ENCODE measurements around the gene SRI.

Gene SRI

DNA sequence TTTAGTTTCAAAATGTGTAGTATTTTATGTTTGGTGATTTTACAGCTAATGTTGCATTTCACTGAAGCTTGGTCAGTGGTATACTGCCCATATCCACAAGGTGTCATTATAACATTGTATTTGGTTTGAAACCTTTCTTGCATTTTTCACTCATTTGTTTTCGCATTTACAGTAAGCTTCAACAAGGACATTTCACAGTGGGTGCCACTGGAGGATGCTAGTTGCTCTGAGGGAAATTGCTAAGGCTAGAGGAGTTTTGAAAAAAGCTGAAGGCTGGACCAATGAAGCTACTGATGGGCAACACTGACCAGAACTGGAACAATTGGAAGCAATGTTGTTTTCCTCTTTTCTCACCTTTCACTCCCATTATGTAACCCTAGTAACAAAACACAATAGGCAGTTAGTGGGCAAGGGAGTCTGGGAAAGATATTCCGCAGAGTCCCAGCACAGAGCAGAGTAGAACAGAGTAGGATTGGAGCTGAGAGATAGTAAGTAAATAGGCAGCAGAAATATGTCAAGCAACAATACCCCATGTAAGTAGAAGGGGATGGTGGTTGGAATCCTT lies 23.6 kb upstream of the SRI start:
- no peak overlapping the region for H3K27ac ChIP-seq
- no peak for TF ChIP-seq ZFX (IDR thresholded peaks at IDR 0.05)
- TF ChIP-seq, protein P1, sequence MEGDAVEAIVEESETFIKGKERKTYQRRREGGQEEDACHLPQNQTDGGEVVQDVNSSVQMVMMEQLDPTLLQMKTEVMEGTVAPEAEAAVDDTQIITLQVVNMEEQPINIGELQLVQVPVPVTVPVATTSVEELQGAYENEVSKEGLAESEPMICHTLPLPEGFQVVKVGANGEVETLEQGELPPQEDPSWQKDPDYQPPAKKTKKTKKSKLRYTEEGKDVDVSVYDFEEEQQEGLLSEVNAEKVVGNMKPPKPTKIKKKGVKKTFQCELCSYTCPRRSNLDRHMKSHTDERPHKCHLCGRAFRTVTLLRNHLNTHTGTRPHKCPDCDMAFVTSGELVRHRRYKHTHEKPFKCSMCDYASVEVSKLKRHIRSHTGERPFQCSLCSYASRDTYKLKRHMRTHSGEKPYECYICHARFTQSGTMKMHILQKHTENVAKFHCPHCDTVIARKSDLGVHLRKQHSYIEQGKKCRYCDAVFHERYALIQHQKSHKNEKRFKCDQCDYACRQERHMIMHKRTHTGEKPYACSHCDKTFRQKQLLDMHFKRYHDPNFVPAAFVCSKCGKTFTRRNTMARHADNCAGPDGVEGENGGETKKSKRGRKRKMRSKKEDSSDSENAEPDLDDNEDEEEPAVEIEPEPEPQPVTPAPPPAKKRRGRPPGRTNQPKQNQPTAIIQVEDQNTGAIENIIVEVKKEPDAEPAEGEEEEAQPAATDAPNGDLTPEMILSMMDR (conservative IDR thresholded peaks at IDR 0.05) = peak; percentile 95

DNA sequence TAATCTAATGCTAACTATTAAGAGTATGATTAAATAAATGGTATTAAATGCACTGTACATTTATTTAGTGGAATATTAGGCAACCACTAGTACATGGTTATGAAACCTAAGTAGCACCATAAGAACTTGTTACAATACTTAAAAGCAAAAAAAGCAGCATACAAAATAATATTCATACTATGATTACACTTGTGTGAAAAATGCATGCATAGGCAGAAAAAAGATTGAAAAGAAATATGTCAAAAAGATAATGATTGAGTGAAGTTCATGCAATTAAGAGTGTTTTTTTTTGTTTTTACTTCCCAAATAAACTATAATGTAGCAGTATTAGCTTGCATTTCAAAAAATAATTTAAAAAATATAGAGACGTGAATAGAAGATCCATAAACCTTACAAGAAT lies 20.0 kb upstream of the SRI start:
- TF ChIP-seq, protein P1 (conservative IDR thresholded peaks at IDR 0.05) = no peak
- TF ChIP-seq ZFX (IDR thresholded peaks at IDR 0.05) = no peak
- no peak overlapping the region for H3K27ac ChIP-seq

DNA sequence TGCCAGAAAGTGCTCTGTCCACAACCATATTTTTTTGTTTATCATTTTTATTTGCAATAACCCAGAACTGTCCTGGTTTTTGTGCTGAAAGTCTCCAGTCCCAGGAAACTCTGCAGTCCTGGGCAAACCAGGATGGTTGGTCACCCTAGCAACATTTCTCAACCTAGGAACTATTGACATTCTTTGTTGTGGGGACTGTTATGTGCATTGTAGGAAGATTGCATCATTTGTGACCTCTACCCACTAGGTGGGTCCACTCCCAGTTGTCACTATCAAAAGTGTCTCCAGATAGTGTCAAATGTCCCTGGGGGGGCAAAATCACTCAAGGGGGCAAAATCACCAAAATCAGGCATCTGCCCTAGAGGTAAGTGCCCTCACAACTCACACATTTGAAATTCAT lies 14.0 kb upstream of the SRI start:
- H3K27ac ChIP-seq = no peak overlapping the region
- no peak for TF ChIP-seq ZFX (IDR thresholded peaks at IDR 0.05)
- TF ChIP-seq, protein P1 (conservative IDR thresholded peaks at IDR 0.05) = no peak

DNA sequence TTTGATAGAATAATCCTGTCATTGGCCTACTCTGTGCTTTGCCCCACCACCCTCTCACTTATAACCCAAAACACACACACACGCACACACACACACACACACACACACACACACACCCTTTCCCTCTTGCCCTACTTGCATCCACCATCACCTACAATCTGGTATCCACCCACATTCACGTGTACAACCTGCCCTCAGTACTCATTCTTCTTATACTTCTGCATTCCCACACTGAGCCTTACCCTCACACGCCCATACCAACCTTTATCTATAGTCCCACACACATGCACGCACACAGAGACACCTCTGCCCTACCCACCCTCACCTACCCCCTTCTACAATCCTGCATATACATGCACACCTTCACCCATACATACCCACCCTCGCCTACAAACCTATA lies 10.8 kb upstream of the SRI start:
- H3K27ac ChIP-seq = no peak overlapping the region
- TF ChIP-seq, protein P1 (conservative IDR thresholded peaks at IDR 0.05) = no peak
- TF ChIP-seq ZFX (IDR thresholded peaks at IDR 0.05) = no peak

DNA sequence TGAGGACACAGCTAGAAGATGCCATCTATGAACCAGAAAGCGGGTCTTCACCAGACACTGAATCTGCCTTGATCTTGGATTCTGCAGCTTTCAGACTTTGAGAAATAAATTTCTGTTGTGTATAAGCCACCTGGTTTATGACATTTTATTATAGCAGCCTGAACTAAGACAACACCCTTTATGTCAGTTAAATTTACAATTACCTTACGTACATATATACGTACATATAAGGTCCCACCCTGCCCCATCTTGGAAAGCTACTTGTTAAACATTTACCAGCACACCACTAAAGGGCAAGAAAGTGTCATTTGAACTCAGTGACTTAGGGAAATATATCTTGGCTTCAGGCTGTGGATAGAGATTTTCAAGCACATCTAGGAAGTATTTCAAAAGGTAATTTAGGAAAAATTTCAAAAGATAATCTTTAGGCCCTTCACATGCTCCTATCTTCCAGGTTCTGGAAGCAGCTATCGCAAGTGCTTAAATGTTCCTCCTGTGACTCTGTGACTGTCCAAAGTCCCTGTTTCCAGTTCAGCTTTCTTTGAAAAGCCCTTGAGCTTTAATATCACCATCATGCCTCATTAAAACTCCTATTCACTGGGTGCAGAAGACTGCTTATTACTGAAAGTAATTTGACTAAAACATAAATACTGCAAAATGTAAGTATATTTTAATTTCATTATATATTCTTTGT lies 9.6 kb upstream of the SRI start:
- TF ChIP-seq ZFX (IDR thresholded peaks at IDR 0.05) = no peak
- TF ChIP-seq, protein P1 (conservative IDR thresholded peaks at IDR 0.05) = no peak
- H3K27ac ChIP-seq = no peak overlapping the region

DNA sequence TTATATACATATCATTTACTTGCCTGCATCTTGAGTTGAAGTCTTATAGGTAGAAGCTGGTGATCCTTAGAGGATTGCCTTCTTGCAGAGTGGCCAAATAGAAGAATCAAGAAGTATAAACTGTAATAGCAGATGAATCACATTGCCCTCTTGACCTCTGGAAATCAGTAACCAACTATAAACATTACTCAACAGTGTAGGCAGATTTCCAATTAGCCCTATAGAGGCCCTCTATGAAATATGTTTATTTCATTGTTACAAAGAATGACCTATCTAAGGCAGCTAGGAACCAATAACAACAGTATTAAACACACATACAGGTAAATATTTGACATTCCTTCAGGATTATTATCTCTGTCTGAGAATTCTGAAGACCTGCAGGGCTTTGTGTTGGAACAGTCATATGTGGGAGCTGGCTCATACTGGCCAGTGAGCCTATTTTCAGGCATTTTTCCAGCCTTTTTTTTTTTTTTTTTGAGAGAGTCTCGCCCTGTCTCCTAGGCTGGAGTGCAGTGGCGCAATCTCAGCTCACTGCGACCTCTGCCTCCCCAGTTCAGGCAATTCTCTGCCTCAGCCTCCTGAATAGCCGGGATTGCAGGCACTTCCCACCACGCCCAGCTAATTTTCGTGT lies 7.2 kb upstream of the SRI start:
- TF ChIP-seq, protein P1 (conservative IDR thresholded peaks at IDR 0.05) = no peak
- no peak for TF ChIP-seq ZFX (IDR thresholded peaks at IDR 0.05)
- H3K27ac ChIP-seq = peak overlapping the region; percentile 22

DNA sequence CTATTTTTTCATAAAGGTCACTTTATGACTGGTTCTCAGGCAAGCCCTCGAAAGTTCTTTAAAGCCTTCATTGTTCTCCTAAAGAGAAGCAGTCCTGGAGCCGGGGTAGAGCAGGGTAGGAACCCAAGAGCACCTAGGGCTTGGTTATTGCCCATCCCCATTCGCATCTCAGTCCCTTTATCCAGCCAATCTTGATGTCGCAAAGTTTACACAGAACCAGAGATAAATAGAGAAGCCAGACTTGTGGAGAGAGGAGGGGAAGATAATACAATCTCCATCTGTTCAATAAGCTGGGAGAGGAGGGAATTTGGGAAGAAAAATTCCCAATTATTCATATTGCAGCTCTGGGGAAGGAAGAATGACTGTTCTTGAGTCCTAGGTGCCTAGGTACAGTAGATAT lies 6.4 kb upstream of the SRI start:
- no peak for TF ChIP-seq ZFX (IDR thresholded peaks at IDR 0.05)
- TF ChIP-seq, protein P1 (conservative IDR thresholded peaks at IDR 0.05) = no peak

More for the DNA sequence above, 6.4 kb upstream of the SRI start:
- no peak overlapping the region for H3K27ac ChIP-seq
